ENCODE data around the gene SRPRB.

SRPRB gene

GRCh38 chr3:133836497-133837158, 31.0 kb downstream of the SRPRB start:
- TF ChIP-seq CTCF (IDR thresholded peaks at IDR 0.05): no peak

- no peak for TF ChIP-seq CTCF (IDR thresholded peaks at IDR 0.05)
These were observed 32.1 kb downstream of the SRPRB start for GRCh38 chr3:133837487-133838295.

- no peak for TF ChIP-seq CTCF (IDR thresholded peaks at IDR 0.05)
These were observed 32.7 kb downstream of the SRPRB start for GRCh38 chr3:133838296-133838789.

GRCh38 chr3:133838916-133839800, 33.5 kb downstream of the SRPRB start:
- no peak for TF ChIP-seq CTCF (IDR thresholded peaks at IDR 0.05)

GRCh38 chr3:133840055-133840737, 34.6 kb downstream of the SRPRB start:
- TF ChIP-seq CTCF (IDR thresholded peaks at IDR 0.05): no peak

GRCh38 chr3:133840767-133841166, 35.2 kb downstream of the SRPRB start:
- TF ChIP-seq CTCF (IDR thresholded peaks at IDR 0.05): no peak

- TF ChIP-seq CTCF (IDR thresholded peaks at IDR 0.05): no peak
These were observed 35.6 kb downstream of the SRPRB start for GRCh38 chr3:133841196-133841595.

All from LNCAP (cell line).